HG03196 (cell line): ENCODE data around the gene C19orf73.

Experiments used
- ATAC-seq: cut with Tn5 transposase; IDR thresholded peaks from one replicate; pipeline ENCODE4 v1.9.1; 2021; ENCODE audit not compliant: unreplicated experiment

The C19orf73 gene

DNA sequence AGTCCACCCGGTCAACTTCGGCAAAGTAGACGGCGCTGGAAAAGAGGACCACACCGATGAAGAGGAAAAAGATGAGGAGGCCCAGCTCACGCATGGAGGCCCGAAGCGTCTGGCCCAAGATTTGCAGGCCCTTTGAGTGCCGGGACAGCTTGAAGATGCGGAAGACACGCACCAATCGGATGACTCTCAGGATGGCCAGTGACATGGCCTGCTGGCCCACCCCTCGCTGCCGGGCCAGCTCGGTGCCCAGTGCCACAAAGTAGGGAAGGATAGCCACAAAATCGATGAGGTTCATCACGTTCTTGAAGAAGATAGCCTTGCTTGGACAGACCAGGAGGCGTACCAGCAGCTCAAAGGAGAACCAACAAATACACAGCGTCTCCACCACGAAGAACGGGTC is 48.5 kb downstream of the C19orf73 start:
- ATAC-seq: no peak

DNA sequence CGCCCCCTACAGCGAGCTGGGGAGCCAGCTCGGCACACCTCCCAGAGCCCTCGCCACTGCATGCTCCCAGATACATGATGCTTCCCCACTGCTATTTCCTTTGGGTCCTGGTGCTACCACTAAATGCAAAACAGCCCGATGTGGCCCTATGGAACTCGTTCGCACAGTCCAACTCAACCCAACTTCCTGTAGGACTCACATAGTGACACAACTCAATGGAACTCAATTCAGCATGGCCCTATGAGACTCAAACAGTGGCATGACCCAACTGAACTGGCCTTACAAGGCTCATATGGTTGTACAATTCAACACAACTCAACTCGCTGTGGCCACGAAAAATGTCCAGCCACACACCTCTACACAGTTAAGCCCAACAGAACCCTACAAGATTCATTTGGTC is 49.9 kb downstream of the C19orf73 start:
- no peak for ATAC-seq
